ENCODE results near the gene KCTD21. TPM values are rescaled to one million over a fixed set of nuclear protein-coding genes. Genes with fewer than 3 reads are reported as not detected.

KCTD21 gene
- total RNA-seq, 2 donors from 2014 or later: 22.4 to 31.8 TPM

DNA sequence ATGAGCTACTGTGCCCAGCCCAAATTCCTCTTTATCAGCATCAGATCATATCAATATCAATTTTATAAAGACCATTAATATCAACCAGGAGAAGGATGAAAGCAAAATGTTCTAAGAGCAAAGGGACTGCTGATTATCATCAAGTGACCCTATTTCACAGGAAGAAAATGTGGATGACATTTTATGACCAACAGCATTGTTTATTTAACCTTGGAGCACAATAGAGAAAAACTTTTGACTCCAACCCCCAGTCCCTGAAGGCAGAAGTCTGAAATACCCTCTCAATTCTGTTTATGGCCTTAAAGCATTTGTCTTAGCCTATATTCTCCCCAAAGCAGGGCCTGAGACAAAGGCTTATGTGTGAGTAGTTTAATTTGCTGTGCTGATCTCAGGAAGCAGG lies 37.7 kb downstream of the KCTD21 start:
- Mint-ChIP-seq H3K27ac (peak overlapping the region; percentile 26), H3K4me3 (no peak overlapping the region)

DNA sequence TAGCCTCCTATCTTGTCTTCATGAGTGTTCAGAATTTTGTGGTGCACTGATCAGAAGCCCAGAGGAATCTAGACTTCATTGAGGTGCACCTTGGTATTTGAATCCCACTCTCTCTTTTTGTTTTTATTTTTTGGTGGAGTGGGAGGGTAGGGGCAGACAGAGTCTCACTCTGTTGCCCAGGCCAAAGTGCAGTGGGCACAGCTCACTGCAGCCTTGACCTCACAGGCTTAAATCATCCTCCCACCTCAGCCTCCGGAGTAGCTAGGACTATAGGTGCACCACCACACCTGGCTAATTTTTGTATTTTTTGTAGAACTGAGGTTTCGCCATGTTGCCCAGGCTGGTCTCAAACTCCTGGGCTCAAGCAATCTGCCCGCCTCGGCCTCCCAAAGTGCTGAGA lies 38.1 kb downstream of the KCTD21 start:
- Mint-ChIP-seq H3K27me3 (ENCODE audit: low read depth) (no peaks in the 10 kb centered on the region), H3K4me1 (ENCODE audit: low read depth) (no peaks in the 10 kb centered on the region), H3K9me3 (no peaks in the 10 kb centered on the region), H3K4me3 (no peak overlapping the region), H3K36me3 (ENCODE audit: insufficient read depth in 2 of 2) (no peaks in the 10 kb centered on the region), H3K27ac (no peak overlapping the region)
- no peak for ATAC-seq (replicated peaks in 1 of 2)
- no peak for DNase-seq

More for the DNA sequence above, 37.7 kb downstream of the KCTD21 start:
- no peaks in the 10 kb centered on the region for H3K27me3 Mint-ChIP-seq (ENCODE audit: low read depth)
- no peaks in the 10 kb centered on the region for H3K9me3 Mint-ChIP-seq
- H3K36me3 Mint-ChIP-seq (ENCODE audit: insufficient read depth in 2 of 2): no peaks in the 10 kb centered on the region
- H3K4me1 Mint-ChIP-seq (ENCODE audit: low read depth): no peaks in the 10 kb centered on the region
- ATAC-seq (replicated peaks in 1 of 2) (no peak), DNase-seq (no peak)

DNA sequence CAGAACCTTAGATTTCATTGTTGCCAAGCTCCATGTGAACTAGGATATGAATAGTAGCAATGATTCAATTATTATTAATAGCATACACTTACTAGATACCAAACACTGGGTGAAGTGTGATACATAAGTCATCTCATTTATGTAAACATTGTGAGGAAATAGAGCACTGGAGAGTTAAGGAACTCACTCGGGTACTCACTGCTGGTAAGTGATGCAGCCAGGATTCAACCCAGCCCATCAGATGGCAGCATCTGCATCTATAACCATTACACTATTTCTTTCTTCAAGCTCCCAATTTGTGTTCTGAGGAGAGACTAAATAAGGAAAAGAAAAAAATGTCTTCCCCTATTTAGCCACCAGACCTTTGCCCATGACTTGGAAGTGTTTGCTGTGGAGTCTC lies 38.8 kb downstream of the KCTD21 start:
- no peaks in the 10 kb centered on the region for H3K36me3 Mint-ChIP-seq (ENCODE audit: insufficient read depth in 2 of 2)
- no peak overlapping the region for H3K4me3 Mint-ChIP-seq
- ATAC-seq (replicated peaks in 1 of 2): peak in 1 of 2 donors; percentile 35
- H3K9me3 Mint-ChIP-seq: no peaks in the 10 kb centered on the region
- peak in 1 of 2 donors; percentile 10 for DNase-seq
- no peaks in the 10 kb centered on the region for H3K4me1 Mint-ChIP-seq (ENCODE audit: low read depth)
- H3K27ac Mint-ChIP-seq: no peak overlapping the region
- no peaks in the 10 kb centered on the region for H3K27me3 Mint-ChIP-seq (ENCODE audit: low read depth)

DNA sequence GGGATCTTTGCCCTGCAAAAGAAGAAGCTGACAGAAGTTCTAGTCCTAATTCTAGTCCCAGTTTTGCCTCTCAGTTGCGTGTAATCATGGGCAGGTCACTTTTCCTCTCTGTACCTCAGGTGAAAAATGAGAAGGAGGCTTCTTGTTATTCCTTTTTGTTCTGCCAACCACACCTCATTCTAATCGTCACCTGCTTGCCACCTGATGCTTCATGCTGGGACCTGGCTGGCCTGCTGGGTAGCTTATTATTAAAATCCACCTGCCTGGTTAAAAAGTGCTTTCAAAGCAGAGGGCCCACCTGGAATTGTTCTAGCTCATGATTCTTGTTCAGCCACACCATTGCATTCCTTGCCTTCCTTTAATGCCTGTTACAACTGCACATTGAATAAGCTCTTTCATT lies 40.6 kb downstream of the KCTD21 start:
- Mint-ChIP-seq H3K27ac (no peak overlapping the region), H3K4me3 (no peak overlapping the region), H3K4me1 (ENCODE audit: low read depth) (no peaks in the 10 kb centered on the region), H3K36me3 (ENCODE audit: insufficient read depth in 2 of 2) (no peaks in the 10 kb centered on the region), H3K9me3 (no peaks in the 10 kb centered on the region), H3K27me3 (ENCODE audit: low read depth) (no peaks in the 10 kb centered on the region)
- no peak for ATAC-seq (replicated peaks in 1 of 2)
- DNase-seq: no peak

DNA sequence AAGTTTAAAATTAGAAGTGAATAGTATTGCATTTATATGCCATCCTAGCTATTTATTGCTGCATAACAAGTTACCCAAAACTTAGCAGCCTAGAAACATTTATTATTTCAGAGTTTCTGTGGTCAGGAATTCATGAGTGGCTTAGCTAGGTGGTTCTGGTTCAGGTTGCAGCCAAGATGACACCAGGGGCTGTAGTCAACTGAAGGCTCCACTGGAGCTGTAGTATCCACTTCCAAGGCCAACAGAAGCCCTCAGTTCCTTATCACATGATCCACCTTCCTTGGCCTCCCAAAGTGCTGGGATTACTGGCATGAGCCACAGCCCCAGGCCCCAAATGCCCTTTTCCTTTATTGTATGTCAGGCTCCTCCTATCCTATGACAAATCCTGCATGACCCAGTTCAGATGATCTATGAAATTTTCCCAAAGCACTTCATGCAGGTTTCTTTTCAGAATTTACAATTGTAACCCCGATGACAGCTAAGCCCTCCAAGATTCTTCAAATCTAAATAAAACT lies 42.9 kb downstream of the KCTD21 start:
- Mint-ChIP-seq H3K27me3 (ENCODE audit: low read depth) (no peaks in the 10 kb centered on the region), H3K27ac (no peak overlapping the region), H3K4me1 (ENCODE audit: low read depth) (peaks cover 11% of the 10 kb centered on the region), H3K4me3 (no peak overlapping the region), H3K9me3 (no peaks in the 10 kb centered on the region), H3K36me3 (ENCODE audit: insufficient read depth in 2 of 2) (no peaks in the 10 kb centered on the region)
- no peak for ATAC-seq (replicated peaks in 1 of 2)
- no peak for DNase-seq

DNA sequence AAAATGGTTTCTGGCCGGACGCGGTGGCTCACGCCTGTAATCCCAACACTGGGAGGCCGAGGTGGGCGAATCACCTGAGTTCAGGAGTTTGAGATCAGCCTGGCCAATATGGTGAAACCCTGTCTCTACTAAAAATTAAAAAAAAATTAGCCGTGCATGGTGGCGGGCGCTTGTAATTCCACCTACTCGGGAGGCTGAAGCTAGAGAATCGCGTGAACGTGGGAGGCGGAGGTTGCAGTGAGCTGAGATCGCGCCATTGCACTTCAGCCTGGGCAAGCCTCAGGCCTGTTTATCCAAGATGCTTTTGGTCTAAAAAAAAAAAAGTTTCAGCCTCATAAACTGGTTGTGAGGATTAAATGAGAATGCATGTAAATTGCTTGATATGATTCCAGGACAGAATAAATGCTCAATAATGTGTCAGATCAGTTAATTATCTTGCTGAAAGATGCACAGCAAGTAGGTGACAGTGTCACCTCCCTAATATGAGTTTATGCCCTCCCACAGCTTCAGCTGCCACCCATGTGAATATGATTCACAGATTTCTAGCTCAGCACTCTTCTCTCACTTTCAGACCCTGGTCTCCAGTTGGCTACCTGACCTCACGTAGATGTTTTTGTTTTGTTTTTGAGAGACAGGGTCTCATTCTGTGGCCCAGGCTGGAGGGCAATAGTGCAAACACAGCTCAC lies 47.9 kb downstream of the KCTD21 start:
- no peaks in the 10 kb centered on the region for H3K9me3 Mint-ChIP-seq
- no peak overlapping the region for H3K27ac Mint-ChIP-seq
- ATAC-seq (replicated peaks in 1 of 2): peak in 1 of 2 donors; percentile 28
- H3K4me1 Mint-ChIP-seq (ENCODE audit: low read depth): peaks cover 39% of the 10 kb centered on the region
- peak in 1 of 2 donors; percentile 12 for DNase-seq
- peaks cover 13 to 17% of the 10 kb centered on the region in 2 donors for H3K36me3 Mint-ChIP-seq (ENCODE audit: insufficient read depth in 2 of 2)
- H3K4me3 Mint-ChIP-seq: peak overlapping the region; percentile 64 to 69
- no peaks in the 10 kb centered on the region for H3K27me3 Mint-ChIP-seq (ENCODE audit: low read depth)

DNA sequence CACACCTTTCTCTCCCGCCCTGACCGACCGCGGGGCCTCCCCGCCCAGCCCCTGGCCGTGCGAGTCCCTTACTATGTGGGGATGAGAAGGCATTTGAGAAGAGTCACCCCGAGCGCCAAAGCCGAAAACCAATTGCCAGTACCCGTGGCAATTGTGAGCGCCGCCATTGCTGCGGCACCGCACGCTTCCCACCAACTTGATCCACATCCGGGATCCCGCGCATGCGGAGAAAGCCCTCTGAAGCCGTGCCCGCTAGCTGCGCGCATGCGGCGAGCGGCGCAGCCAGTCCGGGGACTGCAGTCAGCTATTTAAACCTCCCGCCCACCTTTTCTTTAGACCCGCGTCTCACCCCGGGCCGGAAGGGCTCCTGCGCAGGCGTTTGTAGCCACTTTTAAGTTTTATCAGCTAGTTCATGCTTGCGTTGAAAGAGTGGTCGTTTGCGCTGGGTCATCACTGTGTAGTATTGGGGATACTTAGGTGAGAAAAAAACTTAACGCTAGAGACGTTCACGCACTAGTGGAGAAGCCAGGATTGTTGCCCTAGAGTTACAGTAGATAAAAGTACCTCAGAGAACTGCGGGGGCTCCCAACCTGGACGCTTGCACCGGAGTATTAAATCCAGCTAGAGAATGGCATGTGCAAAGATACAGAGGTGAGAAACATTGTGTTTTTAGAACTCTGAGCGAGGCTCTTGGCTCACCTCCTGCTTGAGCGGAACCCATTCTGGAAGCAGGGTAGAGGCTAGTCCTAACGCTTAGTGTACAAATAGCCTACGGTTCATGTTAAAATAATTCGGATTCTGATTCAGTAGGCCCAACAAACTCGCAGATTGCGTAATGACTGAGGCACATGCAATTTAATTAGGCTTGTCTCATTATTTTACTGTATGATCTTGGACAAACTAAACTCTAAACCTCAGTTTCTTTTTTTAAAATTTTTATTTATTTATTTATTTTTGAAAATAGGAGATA lies 48.7 kb downstream of the KCTD21 start, which contains the start of gene ALG8:
Gene ALG8, minus strand, starts transcription at position 205 of the 970 bp plus-strand sequence. Its CDS starts 38 bp downstream, at position 167.
- H3K36me3 Mint-ChIP-seq (ENCODE audit: insufficient read depth in 2 of 2): peaks cover 14 to 19% of the 10 kb centered on the region in 2 donors
- peak within 1 kb of the TSS; percentile 98 for H3K27ac Mint-ChIP-seq
- H3K27me3 Mint-ChIP-seq (ENCODE audit: low read depth): no peaks in the 10 kb centered on the region
- peak; percentile 95 for ATAC-seq (replicated peaks in 1 of 2)
- H3K4me3 Mint-ChIP-seq: peak within 1 kb of the TSS; percentile 93 to 97
- no peaks in the 10 kb centered on the region for H3K9me3 Mint-ChIP-seq
- DNase-seq: peak; percentile 97
- peaks cover 39% of the 10 kb centered on the region for H3K4me1 Mint-ChIP-seq (ENCODE audit: low read depth)

DNA sequence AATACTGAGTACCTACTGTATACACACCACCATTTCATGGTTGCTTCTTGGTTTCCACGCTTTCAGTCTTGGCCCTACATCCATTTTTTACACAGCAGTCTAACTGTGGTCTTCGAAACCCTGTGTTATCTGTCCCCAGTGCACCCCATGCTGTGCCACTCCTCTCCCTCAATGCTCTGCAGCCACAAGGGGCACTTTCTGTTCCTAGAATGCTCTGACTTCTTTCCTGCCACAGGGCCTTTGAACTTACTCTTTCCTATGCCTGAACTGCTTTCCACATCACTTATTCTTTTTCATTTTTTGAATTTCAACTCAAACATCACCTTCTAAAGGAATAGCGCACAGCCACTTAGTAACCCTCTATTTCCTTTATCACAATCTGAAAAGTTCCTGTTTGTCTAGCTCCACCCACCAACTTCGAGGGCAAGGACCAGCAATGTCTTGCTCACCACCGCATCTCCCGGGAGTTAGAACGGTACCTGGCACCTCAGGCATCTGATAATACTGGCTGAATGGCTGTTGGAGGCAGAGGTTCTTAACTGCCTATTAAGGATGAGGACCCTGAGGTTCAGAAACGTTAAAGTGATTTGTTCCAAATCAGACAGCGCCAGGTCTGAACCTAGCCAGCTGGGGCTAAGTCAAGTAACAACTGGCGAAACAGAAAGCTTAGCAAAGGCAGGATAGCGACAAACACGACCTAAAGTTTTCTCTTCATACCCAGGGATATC lies 49.6 kb downstream of the KCTD21 start:
- Mint-ChIP-seq H3K9me3 (no peaks in the 10 kb centered on the region), H3K27me3 (ENCODE audit: low read depth) (no peaks in the 10 kb centered on the region), H3K4me3 (peak overlapping the region; percentile 93 to 97), H3K27ac (peak overlapping the region; percentile 98), H3K4me1 (ENCODE audit: low read depth) (peaks cover 39% of the 10 kb centered on the region), H3K36me3 (ENCODE audit: insufficient read depth in 2 of 2) (peaks cover 16 to 21% of the 10 kb centered on the region in 2 donors)
- peak; percentile 36 to 40 for DNase-seq
- peak; percentile 40 to 43 for ATAC-seq (replicated peaks in 1 of 2)

DNA sequence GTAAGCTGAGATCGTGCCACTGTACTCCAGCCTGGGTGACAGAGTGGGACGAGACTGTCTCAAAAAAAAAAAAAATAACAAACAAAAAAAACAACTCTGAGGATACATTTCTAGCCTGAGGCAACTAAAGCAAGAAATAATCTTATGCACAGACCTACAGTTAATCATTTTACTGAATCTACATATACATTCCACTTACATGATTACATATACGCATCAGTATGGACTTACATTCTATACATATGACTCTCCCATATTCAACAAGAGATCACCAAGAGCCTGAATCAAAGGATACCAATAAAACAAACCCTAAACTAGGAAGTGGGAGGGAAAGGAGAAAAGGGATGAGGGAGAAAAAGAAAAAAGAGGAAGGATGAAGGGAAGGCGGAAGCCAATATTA lies 50.1 kb downstream of the KCTD21 start:
- DNase-seq (no peak), ATAC-seq (replicated peaks in 1 of 2) (no peak)
- peak overlapping the region; percentile 89 for H3K27ac Mint-ChIP-seq
- H3K36me3 Mint-ChIP-seq (ENCODE audit: insufficient read depth in 2 of 2): peaks cover 16 to 21% of the 10 kb centered on the region in 2 donors
- no peaks in the 10 kb centered on the region for H3K9me3 Mint-ChIP-seq
- H3K27me3 Mint-ChIP-seq (ENCODE audit: low read depth): no peaks in the 10 kb centered on the region
- H3K4me3 Mint-ChIP-seq: peak overlapping the region; percentile 93 to 97
- peaks cover 39% of the 10 kb centered on the region for H3K4me1 Mint-ChIP-seq (ENCODE audit: low read depth)

DNA sequence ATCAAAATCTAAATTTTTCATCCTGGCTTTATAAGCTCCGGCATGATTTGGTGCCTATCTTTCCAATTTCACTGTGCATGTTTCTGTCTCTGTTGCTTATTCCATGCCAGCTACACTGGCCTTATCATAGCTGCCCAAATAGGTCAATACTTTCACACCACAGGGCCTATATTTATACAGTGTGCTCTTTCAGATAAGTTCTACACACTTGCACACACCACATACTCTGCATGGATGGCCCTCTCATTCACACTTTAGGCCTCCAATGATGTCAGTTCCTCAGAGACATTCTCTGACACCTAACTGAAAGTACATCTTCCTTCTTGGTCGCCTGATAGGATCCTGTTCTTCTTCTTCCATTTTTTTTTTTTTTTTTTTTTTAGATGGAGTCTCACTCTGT lies 56.0 kb downstream of the KCTD21 start:
- no peak overlapping the region for H3K4me3 Mint-ChIP-seq
- peak overlapping the region; percentile 21 for H3K27ac Mint-ChIP-seq
- H3K9me3 Mint-ChIP-seq: no peaks in the 10 kb centered on the region
- DNase-seq (no peak), ATAC-seq (replicated peaks in 1 of 2) (no peak)
- peaks cover 21% of the 10 kb centered on the region for H3K4me1 Mint-ChIP-seq (ENCODE audit: low read depth)
- peaks cover 8 to 14% of the 10 kb centered on the region in 2 donors for H3K36me3 Mint-ChIP-seq (ENCODE audit: insufficient read depth in 2 of 2)
- no peaks in the 10 kb centered on the region for H3K27me3 Mint-ChIP-seq (ENCODE audit: low read depth)

DNA sequence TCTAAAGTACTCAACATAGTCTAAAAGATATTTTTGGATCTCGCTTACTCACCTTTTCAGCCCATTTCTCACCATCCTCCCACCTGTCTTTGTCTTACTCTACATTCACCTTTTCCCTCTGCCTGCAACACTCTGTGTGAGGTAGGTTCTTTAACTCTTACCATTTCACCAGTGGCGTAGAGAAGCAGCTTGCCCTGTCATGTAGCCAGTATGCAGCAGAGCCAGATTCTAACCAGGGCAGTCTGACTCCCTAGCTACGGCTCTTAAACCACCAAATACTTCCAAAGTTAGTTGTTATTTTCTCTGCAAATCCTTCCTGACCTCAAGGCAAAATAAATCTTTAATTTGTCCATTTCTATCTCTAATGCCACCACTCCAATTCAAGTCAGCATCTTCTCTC lies 56.5 kb downstream of the KCTD21 start:
- no peak overlapping the region for H3K4me3 Mint-ChIP-seq
- no peaks in the 10 kb centered on the region for H3K9me3 Mint-ChIP-seq
- no peaks in the 10 kb centered on the region for H3K27me3 Mint-ChIP-seq (ENCODE audit: low read depth)

DNA sequence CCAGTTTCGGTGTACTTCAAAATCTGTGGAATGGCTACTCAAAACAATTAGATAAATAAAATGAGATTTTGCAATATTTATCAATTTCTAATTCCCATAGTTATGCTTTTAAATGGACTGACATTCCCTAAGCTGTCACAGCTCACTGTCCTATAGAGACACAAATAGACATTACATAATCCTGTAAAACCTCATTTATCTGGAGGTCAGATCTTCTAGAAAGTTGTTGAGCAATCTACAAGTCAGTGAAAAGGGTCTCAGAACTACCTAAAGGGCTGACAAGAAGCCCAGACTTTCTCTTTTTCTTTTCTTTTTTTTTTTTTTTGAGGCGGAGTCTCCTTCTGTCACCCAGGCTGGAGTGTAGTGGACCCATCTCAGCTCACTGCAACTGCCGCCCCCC lies 61.0 kb downstream of the KCTD21 start:
- ATAC-seq (replicated peaks in 1 of 2): no peak
- peaks cover 8% of the 10 kb centered on the region for H3K4me1 Mint-ChIP-seq (ENCODE audit: low read depth)
- H3K27me3 Mint-ChIP-seq (ENCODE audit: low read depth): no peaks in the 10 kb centered on the region

More for the DNA sequence above, 56.5 kb downstream of the KCTD21 start:
- peaks cover 16% of the 10 kb centered on the region for H3K4me1 Mint-ChIP-seq (ENCODE audit: low read depth)
- peaks cover 3 to 8% of the 10 kb centered on the region in 2 donors for H3K36me3 Mint-ChIP-seq (ENCODE audit: insufficient read depth in 2 of 2)
- DNase-seq: no peak
- peak in 1 of 2 donors; percentile 30 for ATAC-seq (replicated peaks in 1 of 2)
- H3K27ac Mint-ChIP-seq: peak overlapping the region; percentile 38

More for the DNA sequence above, 61.0 kb downstream of the KCTD21 start:
- Mint-ChIP-seq H3K9me3 (no peaks in the 10 kb centered on the region), H3K27ac (no peak overlapping the region), H3K36me3 (ENCODE audit: insufficient read depth in 2 of 2) (peaks cover 2 to 3% of the 10 kb centered on the region in 2 donors), H3K4me3 (no peak overlapping the region)
- DNase-seq: no peak
